ENCODE measurements around the gene GPRIN2. TPM values are rescaled to one million over a fixed set of nuclear protein-coding genes. Genes with fewer than 3 reads are reported as not detected.
A peak's percentile ranks its signal among the peaks of the same experiment; 100 is the strongest.

GPRIN2 gene
- total RNA-seq, 3 donors from 2014 or later (not counting 1 experiment from before 2014, with no cell fraction given) = not detected

GRCh38 chr10:46555713-46556514, 544 bp downstream of the GPRIN2 start:
- peaks cover 28% of the 10 kb centered on the region for H3K27me3 ChIP-seq (ENCODE audit: control insufficient read depth, insufficient read depth, low read length)
- no peaks in the 10 kb centered on the region for H3K9me3 Mint-ChIP-seq
- no peaks in the 10 kb centered on the region for H3K36me3 ChIP-seq (ENCODE audit: control insufficient read depth, insufficient read depth, low read length)
- H3K9me3 ChIP-seq (ENCODE audit: control insufficient read depth, insufficient read depth, low read length) = no peaks in the 10 kb centered on the region
- intact Hi-C loops (cut with micrococcal nuclease) = loop anchor here (2.0 kb wide), 1 partner anchor 17 kb away; no protein-coding TSS in a partner anchor
- 28% methylated on average over 47 of the region's 47 CpGs for WGBS (ENCODE audit: insufficient coverage)
- H3K27me3 Mint-ChIP-seq (ENCODE audit: low read depth in 2 of 2) = peaks cover 0 to 7% of the 10 kb centered on the region in 2 donors
- H3K4me1 ChIP-seq (ENCODE audit: control insufficient read depth, insufficient read depth, low read length) = peaks cover 5% of the 10 kb centered on the region
- H3K4me3 Mint-ChIP-seq = peak overlapping the region; percentile 57
- peaks cover 5 to 17% of the 10 kb centered on the region in 2 donors for H3K4me1 Mint-ChIP-seq
- DNase-seq (peak in 1 of 2 donors; percentile 14), ATAC-seq (peak in 1 of 3 donors; percentile 13)
- TF ChIP-seq CTCF (IDR thresholded peaks at IDR 0.05) = no peak
- no peak overlapping the region for H3K4me3 ChIP-seq (ENCODE audit: low read length)
- no peak overlapping the region for H3K27ac ChIP-seq (ENCODE audit: low read length)
- no peak overlapping the region for H3K27ac Mint-ChIP-seq
- H3K36me3 Mint-ChIP-seq = no peaks in the 10 kb centered on the region

- peaks cover 5 to 17% of the 10 kb centered on the region in 2 donors for H3K4me1 Mint-ChIP-seq
- no peak overlapping the region for H3K4me3 ChIP-seq (ENCODE audit: low read length)
- no peaks in the 10 kb centered on the region for H3K36me3 ChIP-seq (ENCODE audit: control insufficient read depth, insufficient read depth, low read length)
- peak in 1 of 2 donors; percentile 7 for DNase-seq
- H3K27ac Mint-ChIP-seq = no peak overlapping the region
- H3K9me3 ChIP-seq (ENCODE audit: control insufficient read depth, insufficient read depth, low read length) = no peaks in the 10 kb centered on the region
- no peak overlapping the region for H3K4me3 Mint-ChIP-seq
- TF ChIP-seq CTCF (IDR thresholded peaks at IDR 0.05) = no peak
- peaks cover 0 to 7% of the 10 kb centered on the region in 2 donors for H3K27me3 Mint-ChIP-seq (ENCODE audit: low read depth in 2 of 2)
- ATAC-seq = no peak
- peaks cover 23% of the 10 kb centered on the region for H3K27me3 ChIP-seq (ENCODE audit: control insufficient read depth, insufficient read depth, low read length)
- H3K9me3 Mint-ChIP-seq = no peaks in the 10 kb centered on the region
- no peak overlapping the region for H3K27ac ChIP-seq (ENCODE audit: low read length)
- WGBS (ENCODE audit: insufficient coverage) = 55% methylated on average over 4 of the region's 4 CpGs
- intact Hi-C loops (cut with micrococcal nuclease) = loop anchor here (2.0 kb wide), 1 partner anchor 17 kb away; no protein-coding TSS in a partner anchor
- H3K36me3 Mint-ChIP-seq = no peaks in the 10 kb centered on the region
- peaks cover 5% of the 10 kb centered on the region for H3K4me1 ChIP-seq (ENCODE audit: control insufficient read depth, insufficient read depth, low read length)
These were observed 1.1 kb downstream of the GPRIN2 start for GRCh38 chr10:46555366-46555712.

GRCh38 chr10:46554166-46554781, 2.2 kb downstream of the GPRIN2 start:
- Mint-ChIP-seq H3K4me3 (no peak overlapping the region), H3K4me1 (peaks cover 5 to 17% of the 10 kb centered on the region in 2 donors), H3K36me3 (no peaks in the 10 kb centered on the region), H3K27ac (no peak overlapping the region), H3K9me3 (no peaks in the 10 kb centered on the region), H3K27me3 (ENCODE audit: low read depth in 2 of 2) (peaks cover 0 to 7% of the 10 kb centered on the region in 2 donors)
- Histone ChIP-seq H3K4me3 (ENCODE audit: low read length) (no peak overlapping the region), H3K9me3 (ENCODE audit: control insufficient read depth, insufficient read depth, low read length) (no peaks in the 10 kb centered on the region), H3K4me1 (ENCODE audit: control insufficient read depth, insufficient read depth, low read length) (peaks cover 5% of the 10 kb centered on the region), H3K36me3 (ENCODE audit: control insufficient read depth, insufficient read depth, low read length) (no peaks in the 10 kb centered on the region), H3K27ac (ENCODE audit: low read length) (no peak overlapping the region), H3K27me3 (ENCODE audit: control insufficient read depth, insufficient read depth, low read length) (peaks cover 22% of the 10 kb centered on the region)
- no peak for ATAC-seq
- TF ChIP-seq CTCF (IDR thresholded peaks at IDR 0.05) = no peak
- DNase-seq = no peak
- WGBS (ENCODE audit: insufficient coverage) = 88% methylated on average over 7 of the region's 7 CpGs
- intact Hi-C loops (cut with micrococcal nuclease) = loop anchor here (2.0 kb wide), 1 partner anchor 15 kb away; no protein-coding TSS in a partner anchor
